ENCODE results near the gene GFPT1.
"Not testable (repeated sequence)": the region's sequence is repeated elsewhere in the genome, so short reads cannot be mapped to it uniquely, and the experiment has no call there.

Gene GFPT1
- total RNA-seq, result 75.4 reads per million, percentile 77 among the genes with 10 or more reads in this experiment

GRCh38 chr2:69386789-69387734 lies at the start of gene GFPT1:
GFPT1 (minus strand) TSS chr2:69387227; CDS start chr2:69387071, 156 bp downstream.
- DNase-seq, result peak; percentile 87

- DNase-seq, result no peak
Measured at GRCh38 chr2:69436596-69436937, 49.5 kb upstream of the GFPT1 start.

DNA sequence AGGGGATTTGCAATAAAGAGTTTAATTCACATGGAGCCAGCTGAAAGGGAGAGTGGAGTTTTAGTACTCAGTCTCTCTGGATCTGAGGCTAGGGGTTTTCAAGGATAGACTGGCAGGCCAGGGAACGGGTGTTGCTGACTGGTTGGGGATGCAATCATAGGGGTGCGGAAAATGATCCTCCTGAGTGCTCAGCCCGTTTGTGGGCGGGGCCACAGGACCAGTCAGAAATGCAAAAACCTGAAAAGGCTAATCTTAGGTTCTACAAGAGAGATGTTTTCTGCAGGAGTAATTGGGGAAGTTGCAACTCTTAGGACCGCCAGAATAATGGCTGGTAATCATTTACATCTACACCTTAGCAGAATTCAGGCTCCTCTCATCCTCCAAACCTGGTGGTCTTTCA lies 47.7 kb upstream of the GFPT1 start:
- no peak for DNase-seq

GRCh38 chr2:69429491-69430183 lies 42.6 kb upstream of the GFPT1 start:
- no peak for DNase-seq

- DNase-seq, result no peak
Measured at GRCh38 chr2:69428981-69429380, 42.0 kb upstream of the GFPT1 start.

DNA sequence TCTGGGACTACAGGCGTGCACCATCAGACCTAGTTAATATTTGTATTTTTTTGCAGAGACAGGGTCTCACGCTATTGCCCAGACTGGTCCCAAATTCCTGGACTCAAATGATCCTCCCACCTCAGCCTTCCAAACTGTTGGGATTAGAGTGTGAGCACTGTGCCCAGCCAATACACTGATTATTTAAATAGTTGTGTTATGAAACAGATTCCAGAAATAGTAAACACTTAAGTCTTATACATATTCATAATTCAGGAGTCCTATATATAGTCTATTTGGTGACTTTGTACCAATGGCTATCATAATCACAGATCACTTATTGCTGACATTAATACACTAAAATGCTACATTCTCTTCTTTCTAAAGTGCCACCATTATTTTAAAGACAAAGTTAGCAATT lies 37.4 kb upstream of the GFPT1 start:
- DNase-seq, result no peak

- no peak for DNase-seq
Measured at GRCh38 chr2:69422198-69422597, 35.2 kb upstream of the GFPT1 start.

GRCh38 chr2:69419111-69419510 lies 32.1 kb upstream of the GFPT1 start:
- not testable (repeated sequence) for DNase-seq

DNA sequence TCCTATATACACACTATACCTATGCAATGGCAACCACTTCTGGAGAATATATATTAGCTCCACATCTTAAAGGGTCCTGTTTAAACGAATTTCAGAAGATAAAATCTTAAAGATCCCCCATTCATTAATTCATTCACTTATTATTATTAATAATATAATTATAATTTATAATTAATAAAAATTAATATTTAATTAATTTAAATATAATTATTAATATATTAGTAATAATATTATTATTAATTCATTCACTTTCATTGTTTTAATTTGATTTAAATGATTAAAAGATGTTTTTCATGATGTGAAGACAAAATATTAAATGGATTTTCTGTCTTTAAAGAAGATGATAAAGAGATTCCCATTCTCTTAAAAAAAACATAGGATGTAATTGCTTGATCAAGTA lies 29.1 kb upstream of the GFPT1 start:
- no peak for DNase-seq

GRCh38 chr2:69411120-69411519 lies 24.1 kb upstream of the GFPT1 start:
- no peak for DNase-seq

DNA sequence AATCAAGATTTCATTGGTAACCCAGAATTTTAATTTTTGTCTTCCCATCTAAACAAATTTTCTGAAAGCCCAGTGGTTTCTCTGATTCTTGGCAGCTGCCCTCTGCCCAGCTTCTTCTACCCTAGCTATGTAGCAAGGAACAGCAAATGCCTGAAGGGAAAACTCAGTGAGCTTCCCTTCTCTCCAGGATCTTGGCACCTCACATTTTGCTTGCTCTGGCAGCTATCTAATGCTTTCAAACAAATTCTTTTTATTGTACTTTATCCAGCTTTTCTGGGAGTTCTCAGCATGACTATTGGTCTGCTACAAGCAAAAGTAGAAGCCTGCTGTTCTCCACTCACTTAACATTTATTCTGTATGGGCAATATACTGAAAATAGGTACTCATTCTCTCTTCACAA lies 18.3 kb upstream of the GFPT1 start:
- no peak for DNase-seq

DNA sequence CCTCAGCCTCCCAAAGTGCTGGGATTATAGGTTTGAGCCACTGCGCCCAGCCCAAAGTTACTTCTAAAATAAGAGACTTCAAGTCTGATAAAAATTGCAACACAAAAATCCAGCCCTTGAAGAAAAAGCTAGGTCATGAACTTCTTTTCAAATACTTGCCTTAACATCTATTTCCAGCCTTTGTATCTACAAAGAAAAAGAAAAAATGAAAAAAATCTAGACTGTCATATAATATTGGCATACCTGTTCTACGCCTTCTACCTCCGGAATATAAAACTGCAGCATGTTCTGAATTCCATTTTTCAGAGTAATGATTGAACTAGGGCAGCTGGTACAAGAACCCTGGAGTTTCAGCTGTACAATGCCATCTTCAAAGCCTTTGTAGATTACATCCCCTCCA lies 13.1 kb upstream of the GFPT1 start:
- no peak for DNase-seq

DNA sequence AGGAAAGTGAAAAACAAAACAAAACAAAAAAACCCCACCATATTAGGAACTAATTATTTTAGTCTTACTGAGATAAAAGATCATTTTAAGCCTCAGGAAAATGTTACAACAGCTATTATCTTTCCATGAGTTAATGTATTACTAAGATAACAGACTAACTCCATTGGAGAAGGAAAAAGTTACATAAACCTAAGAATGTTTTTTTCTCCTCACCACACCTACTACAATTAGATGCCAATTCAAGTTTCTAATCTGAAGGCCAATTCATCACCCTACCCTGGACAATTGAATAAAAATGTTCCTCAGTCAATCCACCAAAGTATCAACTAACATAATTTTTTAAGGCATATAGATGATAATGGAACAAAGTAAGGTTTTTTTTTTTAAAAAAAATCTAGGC lies 10.2 kb upstream of the GFPT1 start:
- no peak for DNase-seq

DNA sequence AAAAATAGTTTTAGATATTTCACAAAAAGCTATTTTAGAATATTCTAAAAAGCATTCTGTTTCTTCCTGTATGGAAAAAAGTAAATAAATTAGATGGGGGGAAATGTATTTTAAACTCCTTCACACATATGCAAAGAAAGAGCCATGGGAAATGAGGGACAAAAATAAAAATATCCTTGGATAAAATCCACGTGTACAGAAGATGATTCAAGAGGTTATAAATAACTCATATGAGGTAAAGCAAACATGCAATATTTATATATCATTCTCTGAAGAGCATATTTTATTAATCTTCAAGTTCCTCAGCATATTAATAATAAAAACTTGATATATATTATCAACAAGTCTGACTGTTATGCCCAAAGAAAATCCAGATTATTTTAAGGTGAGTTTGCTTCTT lies 8.8 kb upstream of the GFPT1 start:
- DNase-seq, result no peak

GRCh38 chr2:69393963-69394362 lies 6.9 kb upstream of the GFPT1 start:
- no peak for DNase-seq

- no peak for DNase-seq
Measured at GRCh38 chr2:69390471-69390870, 3.4 kb upstream of the GFPT1 start.

- no peak for DNase-seq
Measured at GRCh38 chr2:69390001-69390400, 3.0 kb upstream of the GFPT1 start.

DNA sequence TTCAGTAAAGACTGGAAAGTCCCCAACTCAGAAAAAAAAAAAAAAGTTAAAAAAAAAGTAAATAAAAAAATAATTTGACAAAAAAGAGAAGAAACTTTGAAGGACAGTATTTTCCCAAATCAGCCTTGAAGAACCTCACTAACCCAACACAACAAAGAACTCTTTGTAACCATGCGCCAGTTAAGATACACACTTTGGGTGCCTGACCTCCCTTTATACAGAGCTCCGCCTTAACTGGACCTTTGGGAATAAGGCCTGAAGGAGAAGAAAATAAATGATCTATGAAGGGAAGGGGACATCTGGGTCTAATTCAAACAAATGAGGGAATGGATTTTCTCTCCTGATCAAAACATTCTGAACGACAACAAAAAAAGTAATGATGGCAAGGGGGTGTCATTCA lies 2.2 kb upstream of the GFPT1 start:
- DNase-seq, result no peak

DNA sequence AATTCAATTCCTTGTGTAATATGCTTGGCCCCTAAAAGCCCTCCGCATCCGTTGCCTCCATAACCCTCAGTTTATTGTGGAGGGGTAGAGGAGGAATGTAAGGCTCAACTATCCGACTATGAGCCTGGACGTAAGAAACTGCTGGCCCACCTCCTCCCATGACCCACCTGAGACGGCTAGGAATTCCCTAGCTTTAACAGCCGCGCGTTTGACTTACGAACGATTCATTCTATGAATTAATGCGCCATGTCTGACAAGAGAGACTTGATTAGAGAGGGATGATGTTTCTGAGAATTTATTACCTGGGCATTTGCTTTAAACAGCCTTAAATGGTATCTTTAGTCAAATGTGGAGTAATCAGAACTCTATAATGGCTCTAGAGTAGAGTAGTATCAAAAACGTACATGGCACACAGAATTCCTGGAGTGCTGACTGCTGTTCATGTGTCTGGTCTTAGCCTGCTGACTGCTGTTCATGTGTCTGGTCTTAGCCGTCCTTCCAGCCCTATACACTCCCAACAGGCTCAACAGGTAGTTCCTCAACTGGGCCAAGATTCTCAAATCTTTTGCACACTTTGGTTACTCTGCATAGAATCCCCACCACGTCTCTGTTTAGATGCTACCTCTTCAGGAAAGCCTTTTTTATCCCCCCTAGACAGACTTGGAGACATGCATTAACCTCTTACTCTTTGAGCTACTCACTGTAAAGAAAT lies 899 bp upstream of the GFPT1 start:
- no peak for DNase-seq

DNA sequence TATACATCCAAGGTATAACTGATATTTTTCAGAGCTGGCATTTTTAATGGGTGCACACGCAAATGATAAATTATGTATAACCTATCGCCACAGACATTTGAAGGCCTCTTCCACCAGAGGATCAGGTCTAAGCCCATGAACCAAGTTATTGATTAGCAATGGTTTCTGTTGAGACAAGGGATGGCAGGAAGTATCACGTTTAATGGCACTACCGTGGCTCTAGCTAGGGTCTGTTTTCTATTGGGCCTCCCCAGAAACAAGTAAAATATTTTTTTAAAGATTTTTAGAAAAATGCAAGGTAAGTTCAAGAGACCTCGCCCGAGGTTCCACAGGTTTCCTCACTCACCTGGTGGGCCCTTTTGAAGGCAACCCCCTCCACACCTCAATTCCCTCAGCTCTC lies 667 bp downstream of the GFPT1 start:
- DNase-seq, result no peak

- DNase-seq, result no peak
Measured at GRCh38 chr2:69385443-69386151, 1.4 kb downstream of the GFPT1 start.

DNA sequence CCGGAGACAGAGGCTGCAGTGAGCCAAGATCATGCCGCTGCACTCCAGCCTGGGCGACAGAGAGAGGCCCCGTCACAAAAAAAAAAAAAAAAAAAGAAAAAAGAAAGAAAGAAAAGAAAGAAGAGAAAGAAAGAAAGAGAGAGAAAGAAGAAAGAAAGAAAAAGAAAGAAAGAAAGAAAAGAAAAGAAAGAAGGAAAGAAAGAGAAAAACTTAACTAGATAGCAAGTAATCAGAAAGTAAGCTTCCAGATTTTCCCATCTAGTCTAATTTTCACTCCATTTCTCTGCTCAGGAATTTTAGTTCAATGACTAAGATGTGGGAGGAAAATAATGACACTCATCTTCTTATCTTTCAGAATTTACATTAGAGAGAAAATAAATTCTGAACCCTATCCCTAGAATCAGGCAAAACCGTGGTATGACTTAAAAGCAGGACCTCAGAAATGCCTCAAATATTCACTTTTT lies 2.4 kb downstream of the GFPT1 start:
- no peak for DNase-seq

All from effector CD4-positive, alpha-beta T cell (primary cell).